Caco-2 (cell line): Measurements from ENCODE around the gene CDHR5. TPM values are rescaled to one million over a fixed set of nuclear protein-coding genes. Genes with fewer than 3 reads are reported as not detected.

Source experiments
- BruUV-seq: library from RNA; stranded (reverse); fragments of 400-500 nt; replicated peaks from 2 replicates; lab custom pipeline; 2021; lab: Mats Ljungman, UMichigan
- CTCF ChIA-PET: fragments of 300-600 bp; sonication (Branson Sonifier 250); formaldehyde crosslinking; loops from one replicate; lab custom pipeline; 2022; ENCODE audit warnings: antibody characterized with exemption; lab: Charles Lee
- POLR2A ChIA-PET: fragments of 300-600 bp; sonication (Branson Sonifier 250); formaldehyde crosslinking; loops from one replicate; lab custom pipeline; 2022; ENCODE audit warnings: antibody characterized with exemption; lab: Charles Lee
- DNase-seq, 2 experiments: peaks; one replicate each; pipeline versions ENCODE4 v3.0.0 to v3.0.0-alpha.2; 2020 to 2022
- H3K27me3 ChIP-seq: replicated peaks from 2 replicates; pipeline ENCODE4 v1.6.0; 2011; ENCODE audit warnings: low read length; ENCODE audit not compliant: control insufficient read depth, insufficient read depth
- H3K36me3 ChIP-seq: 2 replicates; pipeline ENCODE4 v1.5.1; 2011; ENCODE audit warnings: low read length; ENCODE audit not compliant: control insufficient read depth, insufficient read depth
- H3K4me1 ChIP-seq: fragments of 250-450 bp; sonication (Bioruptor Pico); 2 replicates; pipeline ENCODE4 v1.5.1; 2020; ENCODE audit warnings: mild to moderate bottlenecking
- H3K4me3 ChIP-seq: 2 replicates; pipeline ENCODE4 v1.5.1; 2011; ENCODE audit warnings: low read depth, mild to moderate bottlenecking, control low read depth, low read length
- H3K9me3 ChIP-seq: fragments of 250-450 bp; sonication (Bioruptor Pico); 2 replicates; pipeline ENCODE4 v1.5.1; 2020; ENCODE audit warnings: mild to moderate bottlenecking, moderate library complexity
- H3K27ac Mint-ChIP-seq: one replicate; pipeline ENCODE4 v1.8.0; 2022; ENCODE audit warnings: mixed read lengths; ENCODE audit not compliant: unreplicated experiment
- H3K27me3 Mint-ChIP-seq: one replicate; pipeline ENCODE4 v1.8.0; 2022; ENCODE audit warnings: mixed read lengths; ENCODE audit not compliant: insufficient read depth, unreplicated experiment
- H3K36me3 Mint-ChIP-seq: one replicate; pipeline ENCODE4 v1.8.0; 2022; ENCODE audit warnings: mild to moderate bottlenecking, mixed read lengths; ENCODE audit not compliant: insufficient read depth, unreplicated experiment
- H3K4me1 Mint-ChIP-seq: one replicate; pipeline ENCODE4 v1.8.0; 2022; ENCODE audit warnings: low read depth, mixed read lengths; ENCODE audit not compliant: unreplicated experiment
- H3K4me3 Mint-ChIP-seq: one replicate; pipeline ENCODE4 v1.8.0; 2022; ENCODE audit warnings: mild to moderate bottlenecking, moderate library complexity, mixed read lengths; ENCODE audit not compliant: unreplicated experiment
- H3K9me3 Mint-ChIP-seq: one replicate; pipeline ENCODE4 v1.8.0; 2022; ENCODE audit warnings: mixed read lengths; ENCODE audit not compliant: unreplicated experiment
- intact Hi-C: fragments of 100-400 bp; cut with micrococcal nuclease; formaldehyde crosslinking; loops from one replicate; pipeline ENCODE4 v1.10.0; 2022; ENCODE audit not compliant: unreplicated experiment
- total RNA-seq: library from RNA; stranded (reverse); gene quantifications from 2 replicates; pipeline ENCODE4 v1.2.3, GENCODE V29; 2022
- TF ChIP-seq, protein P1 (sequence below), 2 experiments: fragments of 200-600 bp in 1 of 2; IDR thresholded peaks; 1 replicate in 1 of 2; 2 replicates in 1 of 2; pipeline versions ENCODE4 v1.5.1 to v1.8.0; 2011 to 2022; ENCODE audit warnings: antibody characterized with exemption in 1 of 2, control low read depth in 1 of 2, inconsistent platforms in 1 of 2, low read depth in 1 of 2, low read length in 1 of 2, mild to moderate bottlenecking in 1 of 2, moderate library complexity in 1 of 2; ENCODE audit not compliant: insufficient read depth in 1 of 2, severe bottlenecking in 1 of 2, unreplicated experiment in 1 of 2

CDHR5 gene
- total RNA-seq, 1 experiment from 2014 or later: 42.0 TPM

DNA sequence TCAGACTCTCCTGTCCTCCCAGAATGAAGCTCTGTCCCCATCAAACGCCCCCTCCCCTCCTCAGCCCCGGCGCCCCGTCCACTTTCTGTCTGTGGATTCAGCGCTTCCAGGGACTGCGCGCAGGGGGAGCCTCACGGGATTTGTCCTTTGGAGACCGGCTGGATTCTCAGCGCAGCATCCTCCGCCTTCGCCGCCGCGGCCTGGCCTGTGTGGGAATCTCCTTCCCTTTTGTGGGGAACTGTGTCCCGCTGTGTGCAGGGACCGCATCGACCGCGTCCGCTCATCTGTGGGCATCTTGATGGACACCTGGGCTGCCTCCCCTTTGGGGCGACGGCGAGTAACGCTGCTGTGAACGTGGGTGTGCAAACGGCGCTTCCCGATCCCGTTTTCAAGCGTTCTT is 3.3 kb upstream of the CDHR5 start:
- DNase-seq: no peak
- Histone ChIP-seq H3K4me1 (peaks cover 25% of the 10 kb centered on the region), H3K27me3 (no peaks in the 10 kb centered on the region), H3K36me3 (no peaks in the 10 kb centered on the region), H3K9me3 (no peaks in the 10 kb centered on the region), H3K4me3 (no peak overlapping the region)
- peak overlapping the region; percentile 12 for H3K4me3 Mint-ChIP-seq
- POLR2A ChIA-PET: no interaction called here
- no TSS peak for BruUV-seq
- H3K36me3 Mint-ChIP-seq: peaks cover 32% of the 10 kb centered on the region
- H3K9me3 Mint-ChIP-seq: peaks cover 11% of the 10 kb centered on the region
- peak overlapping the region; percentile 36 for H3K27ac Mint-ChIP-seq
- no peaks in the 10 kb centered on the region for H3K27me3 Mint-ChIP-seq
- TF ChIP-seq, protein P1, sequence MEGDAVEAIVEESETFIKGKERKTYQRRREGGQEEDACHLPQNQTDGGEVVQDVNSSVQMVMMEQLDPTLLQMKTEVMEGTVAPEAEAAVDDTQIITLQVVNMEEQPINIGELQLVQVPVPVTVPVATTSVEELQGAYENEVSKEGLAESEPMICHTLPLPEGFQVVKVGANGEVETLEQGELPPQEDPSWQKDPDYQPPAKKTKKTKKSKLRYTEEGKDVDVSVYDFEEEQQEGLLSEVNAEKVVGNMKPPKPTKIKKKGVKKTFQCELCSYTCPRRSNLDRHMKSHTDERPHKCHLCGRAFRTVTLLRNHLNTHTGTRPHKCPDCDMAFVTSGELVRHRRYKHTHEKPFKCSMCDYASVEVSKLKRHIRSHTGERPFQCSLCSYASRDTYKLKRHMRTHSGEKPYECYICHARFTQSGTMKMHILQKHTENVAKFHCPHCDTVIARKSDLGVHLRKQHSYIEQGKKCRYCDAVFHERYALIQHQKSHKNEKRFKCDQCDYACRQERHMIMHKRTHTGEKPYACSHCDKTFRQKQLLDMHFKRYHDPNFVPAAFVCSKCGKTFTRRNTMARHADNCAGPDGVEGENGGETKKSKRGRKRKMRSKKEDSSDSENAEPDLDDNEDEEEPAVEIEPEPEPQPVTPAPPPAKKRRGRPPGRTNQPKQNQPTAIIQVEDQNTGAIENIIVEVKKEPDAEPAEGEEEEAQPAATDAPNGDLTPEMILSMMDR (IDR thresholded peaks at IDR 0.05; ENCODE audit: insufficient read depth in 1 of 2, low read depth in 1 of 2, low read length in 1 of 2, severe bottlenecking in 1 of 2, unreplicated experiment in 1 of 2): no peak
- CTCF ChIA-PET: no interaction called here
- peaks cover 20% of the 10 kb centered on the region for H3K4me1 Mint-ChIP-seq
- intact Hi-C loops: no loop called here

DNA sequence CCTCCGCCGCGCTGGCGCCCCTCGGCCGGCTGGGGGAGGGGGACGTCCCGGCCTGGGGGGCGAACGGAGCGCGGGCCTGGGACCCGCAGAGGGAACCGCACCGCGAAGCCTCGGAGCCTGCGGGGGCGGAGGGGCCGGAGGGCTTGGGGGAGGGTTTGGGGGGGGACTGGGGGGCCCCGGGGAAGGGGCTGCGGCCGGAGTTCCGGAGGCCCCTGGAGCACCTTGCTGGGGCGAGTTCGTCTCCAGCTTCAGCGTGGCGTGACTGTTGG is 2.5 kb upstream of the CDHR5 start:
- Mint-ChIP-seq H3K27ac (no peak overlapping the region), H3K9me3 (peaks cover 11% of the 10 kb centered on the region), H3K4me3 (no peak overlapping the region), H3K27me3 (no peaks in the 10 kb centered on the region), H3K4me1 (peaks cover 20% of the 10 kb centered on the region), H3K36me3 (peaks cover 35% of the 10 kb centered on the region)
- DNase-seq: no peak
- Histone ChIP-seq H3K4me3 (no peak overlapping the region), H3K27me3 (no peaks in the 10 kb centered on the region), H3K9me3 (no peaks in the 10 kb centered on the region), H3K36me3 (no peaks in the 10 kb centered on the region), H3K4me1 (peaks cover 25% of the 10 kb centered on the region)
- no TSS peak for BruUV-seq
- intact Hi-C loops: no loop called here
- TF ChIP-seq, protein P1 (IDR thresholded peaks at IDR 0.05; ENCODE audit: insufficient read depth in 1 of 2, low read depth in 1 of 2, low read length in 1 of 2, severe bottlenecking in 1 of 2, unreplicated experiment in 1 of 2): no peak
- ChIA-PET CTCF (no interaction called here), POLR2A (no interaction called here)

DNA sequence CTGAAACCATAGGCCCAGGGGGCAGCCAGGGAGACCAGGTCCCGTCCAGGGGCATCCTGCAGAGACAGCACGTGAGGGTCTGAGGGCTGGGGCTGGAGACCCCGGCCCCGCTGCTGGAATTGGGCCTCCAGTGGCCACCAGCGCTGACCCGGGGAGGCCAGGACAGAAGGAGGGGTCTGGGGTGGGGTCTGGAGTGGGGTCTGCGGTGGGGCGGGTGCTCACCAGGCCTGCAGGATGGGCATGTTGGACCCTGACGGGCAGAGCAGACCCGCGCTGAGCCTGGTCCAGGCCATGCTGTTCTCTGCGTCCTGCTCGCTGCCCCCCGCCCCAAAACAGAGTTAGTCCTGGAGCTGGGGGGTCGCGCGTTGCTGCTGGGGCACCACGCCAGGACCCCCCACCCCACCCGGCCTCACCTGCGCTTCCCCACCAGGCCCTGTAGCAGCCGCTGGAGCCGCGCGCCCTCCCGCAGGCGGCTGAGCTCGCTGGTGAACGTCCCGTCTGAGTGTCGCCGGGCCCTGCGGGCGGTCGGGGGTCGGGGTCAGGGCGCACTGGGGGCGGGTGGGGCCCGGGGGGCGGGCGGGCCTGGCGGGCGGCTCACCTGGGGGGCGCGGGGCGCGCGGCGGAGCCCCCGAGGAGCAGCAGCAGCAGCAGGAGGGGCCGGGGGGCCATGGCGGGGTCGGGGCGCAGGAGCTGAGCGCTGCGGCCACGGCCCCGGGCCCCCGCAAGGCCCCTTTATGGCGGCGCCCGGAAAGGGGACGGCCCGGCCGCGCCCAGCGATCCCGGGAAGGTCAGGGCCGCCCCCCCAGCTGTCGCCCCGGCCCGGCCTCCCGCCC is 1.9 kb upstream of the CDHR5 start, which contains the start of gene SCT:
TSS of gene SCT (minus strand) at position 707 of the 833 bp plus-strand sequence. CDS start at position 669, 38 bp downstream.
- POLR2A ChIA-PET: no interaction called here
- H3K9me3 Mint-ChIP-seq: peaks cover 11% of the 10 kb centered on the region

More for the DNA sequence above, 1.9 kb upstream of the CDHR5 start, which contains the start of gene SCT:
- no TSS peak for BruUV-seq
- Mint-ChIP-seq H3K4me3 (peak within 1 kb of the TSS; percentile 12), H3K27me3 (no peaks in the 10 kb centered on the region), H3K4me1 (peaks cover 20% of the 10 kb centered on the region), H3K36me3 (peaks cover 40% of the 10 kb centered on the region), H3K27ac (peak within 1 kb of the TSS; percentile 36)
- H3K4me1 ChIP-seq: peaks cover 25% of the 10 kb centered on the region
- TF ChIP-seq, protein P1 (IDR thresholded peaks at IDR 0.05; ENCODE audit: insufficient read depth in 1 of 2, low read depth in 1 of 2, low read length in 1 of 2, severe bottlenecking in 1 of 2, unreplicated experiment in 1 of 2): no peak
- H3K27me3 ChIP-seq: no peaks in the 10 kb centered on the region
- DNase-seq: no peak
- no peaks in the 10 kb centered on the region for H3K9me3 ChIP-seq
- intact Hi-C loops: no loop called here
- CTCF ChIA-PET: no interaction called here
- H3K36me3 ChIP-seq: no peaks in the 10 kb centered on the region
- H3K4me3 ChIP-seq: peak within 1 kb of the TSS; percentile 54
